Mammary epithelial cell (primary cell): ENCODE data around the gene DGLUCY.

Experiments used
- EZH2 ChIP-seq: IDR thresholded peaks from 2 replicates; pipeline ENCODE4 v1.6.1; 2012; ENCODE audit warnings: low read length, inconsistent platforms, borderline replicate concordance
- TF ChIP-seq, protein P1 (sequence below), 2 donors: IDR thresholded peaks in 1 of 2; conservative IDR thresholded peaks in 1 of 2; 2 replicates each; pipeline ENCODE4 v1.5.1; 2011 to 2012; ENCODE audit warnings: inconsistent platforms in 2 of 2, low read length in 2 of 2, mild to moderate bottlenecking in 2 of 2, control low read depth in 1 of 2, low read depth in 1 of 2; ENCODE audit not compliant: insufficient read depth in 1 of 2; ENCODE audit errors: extremely low read depth in 1 of 2

DNA sequence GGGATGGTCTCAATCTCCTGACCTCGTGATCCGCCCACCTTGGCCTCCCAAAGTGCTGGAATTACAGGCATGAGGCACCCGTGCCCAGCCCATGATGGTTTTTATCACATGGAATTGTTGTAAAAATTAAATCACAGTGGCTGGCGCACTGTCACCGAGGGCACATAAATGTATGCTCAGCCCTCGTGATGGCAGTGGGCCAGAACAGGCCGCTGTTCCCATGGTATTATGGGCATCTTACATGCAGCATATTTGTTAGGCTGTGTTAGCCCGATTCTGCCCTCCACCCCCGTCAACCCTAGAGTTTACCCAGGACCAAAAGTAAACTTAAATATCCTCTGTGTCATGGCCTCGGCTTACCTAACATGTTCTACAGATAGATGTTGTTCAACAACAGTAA lies 82.0 kb downstream of the DGLUCY start:
- TF ChIP-seq, protein P1, sequence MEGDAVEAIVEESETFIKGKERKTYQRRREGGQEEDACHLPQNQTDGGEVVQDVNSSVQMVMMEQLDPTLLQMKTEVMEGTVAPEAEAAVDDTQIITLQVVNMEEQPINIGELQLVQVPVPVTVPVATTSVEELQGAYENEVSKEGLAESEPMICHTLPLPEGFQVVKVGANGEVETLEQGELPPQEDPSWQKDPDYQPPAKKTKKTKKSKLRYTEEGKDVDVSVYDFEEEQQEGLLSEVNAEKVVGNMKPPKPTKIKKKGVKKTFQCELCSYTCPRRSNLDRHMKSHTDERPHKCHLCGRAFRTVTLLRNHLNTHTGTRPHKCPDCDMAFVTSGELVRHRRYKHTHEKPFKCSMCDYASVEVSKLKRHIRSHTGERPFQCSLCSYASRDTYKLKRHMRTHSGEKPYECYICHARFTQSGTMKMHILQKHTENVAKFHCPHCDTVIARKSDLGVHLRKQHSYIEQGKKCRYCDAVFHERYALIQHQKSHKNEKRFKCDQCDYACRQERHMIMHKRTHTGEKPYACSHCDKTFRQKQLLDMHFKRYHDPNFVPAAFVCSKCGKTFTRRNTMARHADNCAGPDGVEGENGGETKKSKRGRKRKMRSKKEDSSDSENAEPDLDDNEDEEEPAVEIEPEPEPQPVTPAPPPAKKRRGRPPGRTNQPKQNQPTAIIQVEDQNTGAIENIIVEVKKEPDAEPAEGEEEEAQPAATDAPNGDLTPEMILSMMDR (conservative IDR thresholded peaks at IDR 0.05 in 1 of 2, IDR thresholded peaks at IDR 0.05 in 1 of 2; ENCODE audit: extremely low read depth in 1 of 2, insufficient read depth in 1 of 2, low read depth in 1 of 2, low read length in 2 of 2) = no peak
- no peak for TF ChIP-seq EZH2
